Cortex of kidney (tissue), 1 donor: ENCODE results near the gene C1orf232.

Experiments used
- DNase-seq: peaks from one replicate; lab custom pipeline; 2025; lab: John Stamatoyannopoulos, UW

C1orf232 gene

DNA sequence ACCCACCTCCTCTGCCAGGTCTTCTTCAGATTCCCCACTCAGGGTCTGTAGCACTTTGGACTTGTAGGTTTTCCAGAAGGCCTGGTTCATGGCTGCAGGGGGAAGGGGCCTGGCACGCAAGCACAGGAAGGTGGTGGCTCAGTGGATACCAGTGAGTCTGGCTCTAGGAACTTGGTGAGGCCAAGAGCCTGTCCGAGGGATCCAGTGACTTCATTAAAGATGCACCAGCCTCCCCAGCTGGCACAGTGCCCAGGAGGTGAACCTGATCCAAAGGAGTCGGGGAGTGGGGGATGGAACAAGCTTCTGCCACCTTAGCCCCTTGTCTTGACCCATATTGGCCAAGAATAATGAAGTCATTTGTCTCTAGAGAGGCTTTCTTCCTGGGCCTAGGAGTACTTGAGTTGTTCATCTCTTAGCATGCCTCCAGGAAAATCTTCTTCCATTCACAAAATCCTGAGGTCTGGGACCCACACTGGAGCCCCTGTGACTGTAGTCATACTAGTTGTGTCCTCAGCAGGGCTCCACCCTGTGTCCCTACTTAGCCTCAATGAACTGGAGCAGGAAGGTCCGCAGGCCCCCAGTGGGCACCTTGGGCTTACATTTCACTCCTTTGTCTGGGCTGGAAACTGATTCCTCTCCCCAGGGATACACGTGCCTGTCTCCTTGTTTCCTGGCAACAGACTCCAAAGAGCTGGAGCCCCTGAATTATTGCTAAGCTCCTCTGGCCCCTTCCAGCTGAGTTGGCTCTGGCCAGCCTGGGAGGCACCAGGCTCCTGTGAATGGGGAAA, at the start of gene C1orf232:
Gene C1orf232 (minus strand): TSS at position 554 of the 788 bp plus-strand sequence. CDS start 464 bp downstream, at position 90.
- no peak for DNase-seq

GRCh38 chr1:26215246-26215645, 46.5 kb upstream of the C1orf232 start:
- DNase-seq = no peak

GRCh38 chr1:26213335-26213905, 44.7 kb upstream of the C1orf232 start:
- no peak for DNase-seq

DNA sequence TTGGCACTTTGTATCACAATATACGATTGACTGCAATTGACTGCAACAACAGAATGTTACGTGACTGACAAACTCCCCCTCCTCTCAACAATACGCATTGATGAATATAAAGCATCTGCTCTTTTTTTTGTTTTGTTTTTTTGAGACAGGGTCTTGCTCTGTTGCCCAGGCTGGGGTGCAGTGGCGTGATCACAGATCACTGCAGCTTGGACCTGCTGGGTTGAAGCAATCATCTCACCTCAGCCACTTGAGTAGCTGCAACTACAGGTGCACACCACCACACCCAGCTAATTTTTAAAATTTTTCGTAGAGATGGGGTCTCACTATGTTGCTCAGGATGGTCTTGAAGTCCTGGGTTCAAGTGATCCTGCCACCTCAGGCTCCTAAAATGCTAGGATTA, 44.0 kb upstream of the C1orf232 start:
- no peak for DNase-seq

DNA sequence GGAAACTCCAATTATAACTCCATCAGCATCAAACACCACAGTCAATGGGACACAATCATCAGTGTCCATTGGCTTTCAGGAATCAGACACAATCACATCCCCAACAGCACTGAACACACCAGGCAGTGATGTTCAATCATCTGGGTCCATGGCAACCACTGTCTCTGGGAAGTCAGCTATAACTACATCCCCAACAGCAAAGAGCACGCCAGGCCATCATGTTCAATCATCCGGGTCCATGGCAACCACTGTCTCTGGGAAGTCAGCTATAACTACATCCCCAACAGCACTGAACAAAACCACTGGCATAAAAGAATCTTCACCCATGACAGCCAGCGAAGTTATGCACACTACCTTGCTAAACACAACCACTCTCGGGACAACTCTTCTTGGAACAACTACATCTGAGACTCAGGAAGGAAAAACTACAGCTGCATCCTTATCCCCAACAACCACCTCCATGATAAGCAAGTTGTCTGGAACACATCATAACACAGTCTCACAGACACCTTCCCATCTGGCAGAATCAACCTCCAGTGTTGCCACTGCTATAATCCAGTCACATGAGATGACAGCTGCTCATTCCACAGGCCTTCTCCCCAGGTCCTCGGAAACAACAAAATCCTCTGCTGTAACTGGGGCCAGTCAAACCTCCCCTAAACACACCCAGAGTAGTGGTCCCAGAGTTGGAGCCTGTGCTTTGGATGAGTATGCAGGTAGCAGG, 41.5 kb upstream of the C1orf232 start:
- no peak for DNase-seq

- DNase-seq = no peak
Measured at GRCh38 chr1:26203642-26204318, 35.0 kb upstream of the C1orf232 start.

DNA sequence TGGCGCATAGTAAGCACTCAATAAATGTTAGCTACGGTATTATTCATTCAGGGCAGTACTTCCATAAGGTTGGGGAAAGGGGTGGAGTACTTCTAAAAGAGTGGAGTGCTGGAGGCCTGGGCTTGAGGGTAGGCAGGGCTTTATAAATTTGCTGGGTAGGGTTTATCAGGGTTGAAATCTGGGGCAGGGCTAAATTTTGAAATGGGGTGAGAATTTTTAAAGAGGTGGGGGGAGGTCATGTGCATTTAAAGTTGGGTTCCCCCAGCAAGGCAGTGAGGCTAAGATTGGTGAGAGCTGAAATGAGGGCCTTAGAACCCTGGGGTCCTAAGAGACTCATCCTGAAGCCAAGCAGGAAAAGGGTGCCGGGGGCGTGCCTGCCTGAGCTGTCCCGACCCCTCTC, 31.6 kb upstream of the C1orf232 start:
- no peak for DNase-seq

DNA sequence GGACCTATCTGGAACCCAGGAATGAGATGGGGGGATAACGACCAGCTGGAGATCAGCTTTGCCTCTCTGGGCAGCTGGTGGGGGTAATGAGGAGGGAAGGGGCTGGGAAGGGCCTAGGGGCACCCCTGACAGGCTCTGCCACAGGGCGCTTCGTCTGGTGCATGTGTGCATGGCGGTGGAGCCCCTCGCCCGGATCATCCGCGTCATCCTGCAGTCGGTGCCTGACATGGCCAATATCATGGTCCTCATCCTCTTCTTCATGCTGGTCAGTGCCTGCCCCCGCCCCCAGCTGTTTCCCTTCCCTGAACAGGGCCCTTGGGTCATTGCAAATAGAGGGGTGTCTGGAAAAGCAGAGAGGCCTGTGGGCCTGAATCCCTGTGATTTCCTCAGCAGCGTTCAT, 29.1 kb upstream of the C1orf232 start:
- no peak for DNase-seq

GRCh38 chr1:26197301-26197700, 28.5 kb upstream of the C1orf232 start:
- no peak for DNase-seq

GRCh38 chr1:26195805-26196204, 27.0 kb upstream of the C1orf232 start:
- no peak for DNase-seq

DNA sequence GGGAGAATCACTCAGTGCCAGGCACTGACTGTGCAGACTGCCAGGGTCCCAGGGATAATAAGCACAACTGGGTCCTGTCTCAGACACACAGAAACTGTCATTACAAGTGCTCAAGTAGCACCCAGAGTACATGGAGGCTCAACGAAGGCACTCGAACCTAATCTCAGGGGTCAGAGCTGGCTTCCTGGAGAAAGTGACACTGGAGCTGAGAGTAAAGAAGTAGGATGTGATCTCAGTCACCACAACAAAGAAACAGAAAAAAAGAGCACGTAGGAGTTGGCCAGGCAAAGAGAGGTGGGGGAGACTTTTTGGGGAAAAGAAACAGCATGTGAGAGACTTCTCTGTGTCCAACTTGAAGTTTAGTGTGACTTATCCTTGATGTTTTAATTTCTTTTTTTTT, 23.0 kb upstream of the C1orf232 start:
- no peak for DNase-seq

- DNase-seq = no peak
Measured at GRCh38 chr1:26190373-26190987, 21.7 kb upstream of the C1orf232 start, which contains the start of gene CATSPER4. TSS of gene CATSPER4 (plus strand) at chr1:26190602. CDS start at chr1:26190628, 26 bp downstream.

DNA sequence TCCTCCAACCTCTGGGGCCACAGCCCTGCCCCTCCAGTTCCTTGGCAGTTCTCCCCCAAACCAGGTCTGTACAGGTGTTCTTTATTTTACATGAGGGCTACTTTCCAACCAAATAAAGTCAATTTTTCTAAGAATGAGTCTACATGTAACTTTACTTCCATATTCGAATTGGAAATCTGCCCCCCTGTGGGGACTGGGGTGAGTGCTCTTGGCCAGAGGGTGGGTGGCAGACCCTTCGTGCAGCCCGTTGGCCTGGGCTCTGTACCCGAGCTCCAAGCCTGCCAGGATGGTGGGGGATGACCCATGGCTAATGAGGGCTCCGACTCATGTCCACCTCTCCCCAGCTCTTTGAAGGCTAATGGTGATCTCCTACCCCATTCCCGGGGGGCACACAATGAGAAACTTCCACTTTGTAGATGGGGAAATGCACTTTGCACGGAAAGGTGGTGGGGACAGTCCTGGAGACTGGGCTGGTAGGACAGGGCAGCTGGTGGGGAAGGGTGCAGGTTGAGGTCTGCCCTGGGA, 21.1 kb upstream of the C1orf232 start:
- DNase-seq = no peak

DNA sequence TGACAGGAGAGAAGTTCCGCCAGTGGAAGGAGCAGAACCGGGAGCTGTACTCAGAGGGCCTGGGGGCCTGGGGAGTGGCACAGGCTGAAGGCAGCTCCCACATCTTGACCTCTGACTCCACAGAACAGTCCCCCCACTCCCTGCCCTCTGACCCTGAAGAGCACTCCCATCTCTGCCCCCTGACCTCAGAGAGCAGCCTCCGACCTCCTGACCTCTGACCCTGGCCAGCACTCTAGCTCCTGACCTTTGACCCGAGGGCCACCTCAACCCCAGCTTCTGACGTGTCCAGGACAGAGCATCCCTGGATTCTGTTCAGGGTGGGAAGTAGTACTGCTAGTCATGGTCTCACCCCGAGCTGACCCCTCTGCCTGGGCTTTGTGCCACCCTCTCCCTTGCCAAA, 20.6 kb upstream of the C1orf232 start:
- DNase-seq = no peak

- no peak for DNase-seq
Measured at GRCh38 chr1:26188477-26188876, 19.7 kb upstream of the C1orf232 start.

DNA sequence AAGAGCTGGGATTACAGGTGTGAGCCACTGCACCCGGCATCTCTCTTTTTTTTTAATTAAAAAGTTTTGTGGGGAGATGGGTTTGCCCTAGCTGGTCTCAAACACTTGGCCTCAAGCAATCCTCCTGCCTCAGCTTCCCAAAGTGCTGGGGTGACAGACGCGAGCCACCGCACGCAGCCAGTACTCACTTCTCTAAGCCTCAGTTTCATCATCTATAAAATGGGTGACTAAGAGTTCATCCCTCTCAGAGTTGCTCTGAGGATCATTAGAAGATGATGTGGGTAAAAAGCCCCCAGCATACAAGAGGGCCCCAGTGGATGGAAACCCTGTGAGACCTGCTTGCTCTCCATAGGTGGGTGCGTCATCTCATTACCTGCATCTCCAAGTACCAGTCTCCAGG, 19.1 kb upstream of the C1orf232 start:
- DNase-seq = no peak

DNA sequence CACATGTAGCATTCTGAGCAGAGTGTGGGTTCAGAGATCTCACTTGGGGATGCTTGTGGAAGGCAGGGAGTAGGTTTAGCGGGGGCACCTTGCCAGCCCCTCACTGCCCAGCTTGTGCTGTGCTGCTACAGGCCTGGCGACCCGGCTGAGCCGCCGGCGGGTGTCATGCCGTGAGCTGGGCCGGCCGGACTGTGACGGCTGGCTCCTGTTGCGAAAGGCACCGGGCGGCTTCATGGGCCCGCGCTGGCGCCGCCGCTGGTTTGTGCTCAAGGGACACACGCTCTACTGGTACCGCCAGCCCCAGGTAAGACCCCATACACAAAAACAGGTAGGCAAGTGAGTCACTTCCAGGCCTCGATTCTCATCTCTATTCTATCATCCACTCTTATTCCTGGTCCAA, 16.1 kb upstream of the C1orf232 start:
- no peak for DNase-seq

DNA sequence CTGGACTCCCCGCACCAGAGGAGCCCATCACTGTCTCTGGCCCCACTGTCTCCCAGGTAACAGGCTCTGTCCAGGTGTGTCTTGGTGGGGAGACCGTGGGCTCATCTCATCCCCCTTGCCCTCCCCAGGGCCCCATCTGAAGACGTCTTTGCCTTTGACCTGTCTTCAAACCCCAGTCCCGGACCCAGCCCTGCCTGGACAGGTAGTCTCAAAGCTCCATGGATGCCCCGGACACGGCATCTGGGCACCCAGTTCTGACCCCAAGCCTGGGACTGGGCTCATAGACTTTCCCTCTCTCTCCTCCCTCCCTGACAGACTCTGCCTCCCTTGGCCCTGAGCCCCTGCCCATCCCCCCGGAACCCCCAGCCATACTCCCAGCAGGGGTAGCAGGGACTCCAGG, 15.3 kb upstream of the C1orf232 start:
- no peak for DNase-seq

DNA sequence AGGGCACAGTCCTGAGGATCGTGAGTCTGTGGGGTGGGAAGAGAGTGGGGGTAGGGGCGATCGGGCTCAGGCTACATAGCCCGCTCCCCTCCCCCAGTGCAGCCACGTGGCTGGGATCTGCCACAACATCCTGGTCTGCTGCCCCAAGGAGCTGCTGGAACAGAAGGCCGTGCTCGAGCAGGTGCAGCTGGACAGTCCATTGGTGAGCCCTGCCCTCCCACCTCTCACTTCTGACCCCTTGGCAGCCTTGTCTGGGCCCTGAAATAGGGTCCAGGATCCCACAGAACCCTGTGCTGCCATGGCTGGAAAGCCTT, 13.6 kb upstream of the C1orf232 start:
- no peak for DNase-seq

DNA sequence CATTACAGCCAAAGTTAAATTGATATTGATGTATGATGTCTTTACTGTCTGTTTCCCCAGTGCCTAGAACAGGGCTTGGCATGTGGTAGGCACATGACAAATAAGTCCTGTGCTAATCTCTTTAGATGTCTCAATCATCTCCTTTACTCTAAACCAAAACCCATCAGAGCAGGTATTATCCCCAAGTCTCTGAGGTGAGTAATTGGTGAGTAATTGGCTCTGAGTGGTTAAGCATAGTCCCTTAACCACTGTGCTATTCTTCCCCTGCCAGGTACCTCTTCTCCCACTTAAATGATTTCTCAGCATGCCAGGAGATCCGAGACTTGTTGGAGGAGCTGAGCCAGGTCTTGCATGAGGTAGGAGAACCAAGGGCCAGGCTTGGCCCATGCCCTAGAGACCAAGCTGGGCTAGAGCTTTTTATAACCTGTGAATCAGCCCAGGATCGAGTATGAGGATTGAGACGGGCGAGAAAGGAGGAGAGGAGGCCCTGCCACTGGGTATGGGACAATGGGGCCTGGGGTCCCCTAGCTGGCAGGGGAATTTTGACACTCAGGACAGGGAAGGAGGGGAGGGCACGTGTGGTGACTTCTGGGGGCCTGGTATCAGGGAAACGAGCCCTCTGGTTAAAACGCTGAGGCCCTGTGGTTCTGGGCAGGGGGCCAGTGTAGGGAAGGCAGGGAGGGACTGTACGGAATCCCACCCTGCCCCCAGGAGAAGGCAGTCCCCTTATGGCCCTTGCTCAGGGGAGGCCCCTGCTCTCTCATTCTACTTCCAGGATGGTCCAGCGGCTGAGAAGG, 13.0 kb upstream of the C1orf232 start:
- DNase-seq = no peak

- no peak for DNase-seq
Measured at GRCh38 chr1:26180010-26180506, 11.3 kb upstream of the C1orf232 start.
